GM12878 (cell line): ENCODE measurements around the gene PTPN12.
"Not testable (repeated sequence)": the region's sequence is repeated elsewhere in the genome, so short reads cannot be mapped to it uniquely, and the experiment has no call there.

Source experiments
- POLR2AphosphoS5 ChIP-seq: IDR thresholded peaks from 2 replicates; pipeline ENCODE4 v1.6.1; 2011; ENCODE audit warnings: mild to moderate bottlenecking, low read length, inconsistent platforms
- STAT3 ChIP-seq: IDR thresholded peaks from 2 replicates; pipeline ENCODE4 v1.6.1; 2011; ENCODE audit warnings: low read depth, low read length, improper control_type of control experiment
- TF ChIP-seq, protein P1 (sequence below), 3 experiments: IDR thresholded peaks in 2 of 3; conservative IDR thresholded peaks in 1 of 3; 2 replicates each; pipeline ENCODE4 v1.5.1; 2011; ENCODE audit warnings: low read depth in 3 of 3, low read length in 3 of 3, mild to moderate bottlenecking in 3 of 3, control low read depth in 2 of 3, moderate library complexity in 2 of 3, inconsistent platforms in 1 of 3, mixed read lengths in 1 of 3; ENCODE audit not compliant: control insufficient read depth in 2 of 3, insufficient read depth in 1 of 3; ENCODE audit errors: extremely low read depth in 1 of 3

DNA sequence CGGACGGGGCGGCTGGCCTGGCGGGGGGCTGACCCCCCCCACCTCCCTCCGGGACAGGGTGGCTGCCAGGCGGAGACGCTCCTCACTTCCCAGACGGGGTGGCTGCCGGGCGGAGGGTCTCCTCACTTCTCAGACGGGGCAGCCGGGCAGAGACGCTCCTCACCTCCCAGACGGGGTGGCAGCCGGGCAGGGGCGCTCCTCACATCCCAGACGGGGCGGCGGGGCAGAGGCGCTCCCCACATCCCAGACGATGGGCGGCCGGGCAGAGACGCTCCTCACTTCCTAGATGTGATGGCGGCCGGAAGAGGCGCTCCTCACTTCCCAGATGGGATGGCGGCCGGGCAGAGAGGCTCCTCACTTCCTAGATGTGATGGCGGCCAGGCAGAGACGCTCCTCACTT, 3.0 kb upstream of the PTPN12 start:
- TF ChIP-seq, protein P1, sequence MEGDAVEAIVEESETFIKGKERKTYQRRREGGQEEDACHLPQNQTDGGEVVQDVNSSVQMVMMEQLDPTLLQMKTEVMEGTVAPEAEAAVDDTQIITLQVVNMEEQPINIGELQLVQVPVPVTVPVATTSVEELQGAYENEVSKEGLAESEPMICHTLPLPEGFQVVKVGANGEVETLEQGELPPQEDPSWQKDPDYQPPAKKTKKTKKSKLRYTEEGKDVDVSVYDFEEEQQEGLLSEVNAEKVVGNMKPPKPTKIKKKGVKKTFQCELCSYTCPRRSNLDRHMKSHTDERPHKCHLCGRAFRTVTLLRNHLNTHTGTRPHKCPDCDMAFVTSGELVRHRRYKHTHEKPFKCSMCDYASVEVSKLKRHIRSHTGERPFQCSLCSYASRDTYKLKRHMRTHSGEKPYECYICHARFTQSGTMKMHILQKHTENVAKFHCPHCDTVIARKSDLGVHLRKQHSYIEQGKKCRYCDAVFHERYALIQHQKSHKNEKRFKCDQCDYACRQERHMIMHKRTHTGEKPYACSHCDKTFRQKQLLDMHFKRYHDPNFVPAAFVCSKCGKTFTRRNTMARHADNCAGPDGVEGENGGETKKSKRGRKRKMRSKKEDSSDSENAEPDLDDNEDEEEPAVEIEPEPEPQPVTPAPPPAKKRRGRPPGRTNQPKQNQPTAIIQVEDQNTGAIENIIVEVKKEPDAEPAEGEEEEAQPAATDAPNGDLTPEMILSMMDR (IDR thresholded peaks at IDR 0.05 in 2 of 3, conservative IDR thresholded peaks at IDR 0.05 in 1 of 3; ENCODE audit: control insufficient read depth in 2 of 3, extremely low read depth in 1 of 3, insufficient read depth in 1 of 3, low read depth in 3 of 3, low read length in 3 of 3): not testable (repeated sequence)
- TF ChIP-seq POLR2AphosphoS5, STAT3: not testable (repeated sequence)
